MCF 10A (cell line): ENCODE data around the gene UFM1. TPM values are rescaled to one million over a fixed set of nuclear protein-coding genes. Genes with fewer than 3 reads are reported as not detected.
A peak's percentile ranks its signal among the peaks of the same experiment; 100 is the strongest.

Source experiments
- BruUV-seq: library from RNA; stranded (reverse); fragments of 400-500 nt; replicated peaks from 2 replicates; lab custom pipeline; 2021; lab: Mats Ljungman, UMichigan
- CTCF ChIA-PET: fragments of 300-600 bp; sonication (Branson Sonifier 250); formaldehyde crosslinking; extraction: SDS; loops from one replicate; lab custom pipeline; 2021; ENCODE audit warnings: antibody characterized with exemption, inconsistent platforms; lab: Yijun Ruan, JAX
- POLR2A ChIA-PET: fragments of 300-600, 350-650 bp; sonication (Branson Sonifier 250); formaldehyde crosslinking; extraction: SDS; loops from one replicate; lab custom pipeline; 2020; ENCODE audit warnings: antibody characterized with exemption, inconsistent platforms; lab: Yijun Ruan, JAX
- DNase-seq: peaks from one replicate; pipeline ENCODE4 v3.0.0-alpha.2; 2018; ENCODE audit not compliant: unreplicated experiment
- H3K27ac Mint-ChIP-seq: one replicate; pipeline ENCODE4 v1.8.0; 2022; ENCODE audit warnings: mild to moderate bottlenecking, low read depth, mixed read lengths; ENCODE audit not compliant: unreplicated experiment
- H3K27me3 Mint-ChIP-seq: one replicate; pipeline ENCODE4 v1.8.0; 2022; ENCODE audit warnings: mixed read lengths; ENCODE audit not compliant: insufficient read depth, unreplicated experiment
- H3K36me3 Mint-ChIP-seq: one replicate; pipeline ENCODE4 v1.8.0; 2022; ENCODE audit warnings: mild to moderate bottlenecking, moderate library complexity, mixed read lengths; ENCODE audit not compliant: insufficient read depth, unreplicated experiment
- H3K4me1 Mint-ChIP-seq: one replicate; pipeline ENCODE4 v1.8.0; 2022; ENCODE audit warnings: mixed read lengths; ENCODE audit not compliant: insufficient read depth, unreplicated experiment
- H3K4me3 Mint-ChIP-seq: one replicate; pipeline ENCODE4 v1.8.0; 2022; ENCODE audit warnings: mild to moderate bottlenecking, moderate library complexity, mixed read lengths; ENCODE audit not compliant: unreplicated experiment
- H3K9me3 Mint-ChIP-seq: one replicate; pipeline ENCODE4 v1.8.0; 2022; ENCODE audit warnings: mixed read lengths; ENCODE audit not compliant: unreplicated experiment
- intact Hi-C: fragments of 100-400 bp; cut with micrococcal nuclease; formaldehyde crosslinking; loops from 2 replicates; pipeline ENCODE4 v1.14.1; 2022
- total RNA-seq: library from RNA; stranded (reverse); gene quantifications from 2 replicates; pipeline ENCODE4 v1.2.3, GENCODE V29; 2022
- TF ChIP-seq, protein P1 (sequence below): fragments of 200-600 bp; IDR thresholded peaks from one replicate; pipeline ENCODE4 v1.8.0; 2022; ENCODE audit warnings: antibody characterized with exemption, mild to moderate bottlenecking; ENCODE audit not compliant: unreplicated experiment

UFM1 gene
- total RNA-seq, 1 experiment from 2014 or later, result 129 TPM

DNA sequence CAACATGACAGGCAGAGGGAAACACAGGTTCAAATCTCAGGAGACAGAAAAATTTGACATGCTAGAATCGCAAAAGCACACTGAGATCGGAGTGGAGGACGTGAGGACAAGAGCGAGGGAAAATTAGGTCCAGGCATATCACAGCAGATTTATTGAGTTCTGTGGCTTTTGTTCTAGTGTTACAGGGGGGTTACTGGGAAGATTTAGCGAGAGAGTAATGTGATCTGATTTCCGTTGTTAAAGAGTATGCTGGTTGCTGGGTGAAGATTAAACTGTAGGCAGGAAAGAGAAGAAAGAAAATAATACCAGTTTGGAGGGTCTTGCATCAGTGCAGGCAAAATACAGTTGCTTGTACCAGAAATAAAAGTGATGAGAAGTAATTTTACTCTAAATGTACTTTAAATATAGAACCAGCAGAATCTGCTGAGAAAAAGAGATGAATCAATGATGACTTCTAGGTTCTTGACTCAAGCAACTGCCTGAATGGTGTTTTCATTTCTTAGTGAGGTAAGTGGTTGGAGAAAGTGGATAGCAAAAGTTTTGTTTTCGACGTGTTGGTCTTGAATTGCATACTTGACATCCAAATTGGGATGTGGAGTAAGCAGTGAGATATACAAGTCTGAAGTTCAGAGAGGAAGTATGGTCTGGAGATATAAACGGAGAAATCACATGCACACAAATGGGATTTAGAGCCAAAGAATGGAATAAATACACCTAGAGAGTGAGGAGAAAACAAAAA, 35.7 kb downstream of the UFM1 start:
- intact Hi-C loops, result no loop called here
- Mint-ChIP-seq H3K36me3 (no peaks in the 10 kb centered on the region), H3K9me3 (no peaks in the 10 kb centered on the region), H3K4me3 (no peak overlapping the region), H3K4me1 (no peaks in the 10 kb centered on the region), H3K27me3 (no peaks in the 10 kb centered on the region), H3K27ac (no peak overlapping the region)
- CTCF ChIA-PET, result interaction anchor here (0.7 kb wide), 1 partner anchor 205 kb away, joined by 4 read pairs; no protein-coding TSS in a partner anchor
- POLR2A ChIA-PET, result no interaction called here
- no peak for DNase-seq
- TF ChIP-seq, protein P1, sequence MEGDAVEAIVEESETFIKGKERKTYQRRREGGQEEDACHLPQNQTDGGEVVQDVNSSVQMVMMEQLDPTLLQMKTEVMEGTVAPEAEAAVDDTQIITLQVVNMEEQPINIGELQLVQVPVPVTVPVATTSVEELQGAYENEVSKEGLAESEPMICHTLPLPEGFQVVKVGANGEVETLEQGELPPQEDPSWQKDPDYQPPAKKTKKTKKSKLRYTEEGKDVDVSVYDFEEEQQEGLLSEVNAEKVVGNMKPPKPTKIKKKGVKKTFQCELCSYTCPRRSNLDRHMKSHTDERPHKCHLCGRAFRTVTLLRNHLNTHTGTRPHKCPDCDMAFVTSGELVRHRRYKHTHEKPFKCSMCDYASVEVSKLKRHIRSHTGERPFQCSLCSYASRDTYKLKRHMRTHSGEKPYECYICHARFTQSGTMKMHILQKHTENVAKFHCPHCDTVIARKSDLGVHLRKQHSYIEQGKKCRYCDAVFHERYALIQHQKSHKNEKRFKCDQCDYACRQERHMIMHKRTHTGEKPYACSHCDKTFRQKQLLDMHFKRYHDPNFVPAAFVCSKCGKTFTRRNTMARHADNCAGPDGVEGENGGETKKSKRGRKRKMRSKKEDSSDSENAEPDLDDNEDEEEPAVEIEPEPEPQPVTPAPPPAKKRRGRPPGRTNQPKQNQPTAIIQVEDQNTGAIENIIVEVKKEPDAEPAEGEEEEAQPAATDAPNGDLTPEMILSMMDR, result no peak
- BruUV-seq, result no TSS peak

DNA sequence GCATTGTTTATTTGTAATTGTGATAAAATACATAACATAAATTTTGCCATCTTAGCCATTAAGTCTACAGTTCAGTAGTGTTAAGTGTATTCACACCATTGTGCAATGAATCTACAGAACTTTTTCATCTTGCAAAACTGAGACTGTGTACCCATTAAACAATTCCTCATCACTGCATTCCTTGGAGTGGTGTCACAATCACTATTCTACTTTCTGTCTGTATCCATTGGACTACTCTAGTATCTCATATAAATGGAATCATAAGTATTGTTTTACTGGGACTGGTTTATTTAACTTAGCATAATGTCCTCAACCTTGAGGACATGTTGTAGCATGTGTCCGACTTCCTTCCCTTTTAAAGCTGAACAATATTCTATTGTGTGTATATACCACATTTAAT, 36.8 kb downstream of the UFM1 start:
- DNase-seq, result peak; percentile 39
- BruUV-seq, result no TSS peak
- Mint-ChIP-seq H3K9me3 (no peaks in the 10 kb centered on the region), H3K4me3 (no peak overlapping the region), H3K27me3 (no peaks in the 10 kb centered on the region), H3K36me3 (no peaks in the 10 kb centered on the region), H3K27ac (no peak overlapping the region), H3K4me1 (no peaks in the 10 kb centered on the region)
- intact Hi-C loops, result no loop called here
- TF ChIP-seq, protein P1, result no peak
- ChIA-PET POLR2A (no interaction called here), CTCF (no interaction called here)

- Mint-ChIP-seq H3K4me3 (no peak overlapping the region), H3K9me3 (no peaks in the 10 kb centered on the region), H3K27me3 (no peaks in the 10 kb centered on the region), H3K27ac (no peak overlapping the region), H3K36me3 (no peaks in the 10 kb centered on the region), H3K4me1 (peaks cover 6% of the 10 kb centered on the region)
- no peak for DNase-seq
- ChIA-PET CTCF (interaction anchor here (0.6 to 1.7 kb wide), 2 partner anchors 18 to 991 kb away, joined by 3 to 4 read pairs; no protein-coding TSS in a partner anchor), POLR2A (interaction anchor here (0.8 to 1.6 kb wide), 3 partner anchors 21 to 43 kb away, joined by 3 to 5 read pairs (median 3); no protein-coding TSS in a partner anchor)
- TF ChIP-seq, protein P1, result no peak
- intact Hi-C loops, result no loop called here
- no TSS peak for BruUV-seq
These were observed 41.7 kb downstream of the UFM1 start for GRCh38 chr13:38391341-38391740.

- POLR2A ChIA-PET, result interaction anchor here (0.6 to 1.3 kb wide), 4 partner anchors 26 to 436 kb away, joined by 3 read pairs; partner anchors contain the start of gene UFM1
- no peak overlapping the region for H3K4me3 Mint-ChIP-seq
- H3K4me1 Mint-ChIP-seq, result peaks cover 6% of the 10 kb centered on the region
- CTCF ChIA-PET, result interaction anchor here (0.6 kb wide), 1 partner anchor 772 kb away, joined by 4 read pairs; no protein-coding TSS in a partner anchor
- TF ChIP-seq, protein P1, result no peak
- H3K9me3 Mint-ChIP-seq, result no peaks in the 10 kb centered on the region
- no peak for DNase-seq
- intact Hi-C loops, result no loop called here
- H3K27me3 Mint-ChIP-seq, result no peaks in the 10 kb centered on the region
- BruUV-seq, result no TSS peak
- no peak overlapping the region for H3K27ac Mint-ChIP-seq
- no peaks in the 10 kb centered on the region for H3K36me3 Mint-ChIP-seq
These were observed 45.3 kb downstream of the UFM1 start for GRCh38 chr13:38394777-38395496.
